MV-4-11 (cell line): Measurements from ENCODE around the gene PPIAL4G.
"Not testable (repeated sequence)": the region's sequence is repeated elsewhere in the genome, so short reads cannot be mapped to it uniquely, and the experiment has no call there.

ENCODE experiments used
- DNase-seq: peaks from one replicate; lab custom pipeline; 2025; lab: John Stamatoyannopoulos, UW

Gene PPIAL4G

DNA sequence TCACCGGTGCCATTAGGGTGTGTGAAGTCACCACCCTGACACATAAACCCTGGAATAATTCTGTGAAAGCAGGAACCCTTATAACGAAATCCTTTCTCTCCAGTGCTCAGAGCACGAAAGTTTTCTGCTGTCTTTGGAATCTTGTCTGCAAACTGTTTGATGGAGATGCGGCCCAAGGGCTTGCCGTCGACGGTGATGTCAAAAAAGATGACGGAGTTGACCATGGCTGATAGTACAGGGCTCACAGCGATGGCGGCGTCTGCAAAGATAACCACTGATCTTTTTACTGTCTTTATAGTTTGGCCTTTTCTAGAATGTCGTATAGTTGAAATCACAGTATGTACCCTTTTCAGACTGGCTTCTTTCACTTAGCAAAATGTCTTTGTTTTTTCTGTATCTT, at the start of gene PPIAL4G:
PPIAL4G (minus strand) TSS at position 274 of the 400 bp plus-strand sequence; CDS start at position 224, 50 bp downstream.
- not testable (repeated sequence) for DNase-seq

DNA sequence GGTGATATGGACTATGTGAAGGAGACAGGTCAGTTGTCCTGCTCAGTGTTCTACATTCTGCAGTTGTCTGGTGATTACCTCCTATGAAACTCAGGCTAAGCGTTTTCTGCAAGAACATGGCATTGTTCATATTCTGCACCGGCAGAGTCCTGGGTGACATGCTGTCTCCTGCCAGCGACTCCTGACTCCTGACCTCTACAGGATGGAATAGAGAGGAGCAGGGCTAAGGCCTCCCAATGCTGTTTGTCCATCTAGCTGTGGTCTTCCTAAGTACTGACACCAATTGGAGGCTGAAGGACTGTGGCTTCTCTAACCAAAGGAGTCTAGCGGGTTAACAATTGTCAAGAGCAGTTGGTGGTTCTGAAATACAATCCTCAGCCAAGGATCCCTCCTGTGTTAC, 49.1 kb upstream of the PPIAL4G start:
- DNase-seq = not testable (repeated sequence)

- DNase-seq = not testable (repeated sequence)
These were observed 46.0 kb upstream of the PPIAL4G start for GRCh38 chr1:148529101-148529567.

DNA sequence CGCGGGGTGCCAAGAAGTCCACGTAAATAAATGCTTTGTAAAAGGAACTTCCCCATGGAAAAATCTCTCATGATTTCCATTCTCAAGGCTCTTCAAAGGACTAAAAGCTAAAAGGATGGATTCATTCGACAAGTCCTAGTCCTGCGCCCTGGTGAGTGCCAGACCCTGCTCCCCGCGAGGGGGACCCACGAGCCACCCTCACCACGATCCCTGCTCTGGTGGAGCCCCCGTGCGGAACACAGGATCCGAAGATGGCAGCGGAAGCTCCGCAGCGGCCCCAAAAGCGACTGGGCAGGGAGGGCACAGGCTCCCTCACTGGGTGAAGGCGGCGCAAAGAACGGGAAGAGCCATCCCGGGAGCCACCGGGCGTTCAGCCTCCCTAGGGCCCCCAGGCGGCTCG, 45.5 kb upstream of the PPIAL4G start:
- not testable (repeated sequence) for DNase-seq

DNA sequence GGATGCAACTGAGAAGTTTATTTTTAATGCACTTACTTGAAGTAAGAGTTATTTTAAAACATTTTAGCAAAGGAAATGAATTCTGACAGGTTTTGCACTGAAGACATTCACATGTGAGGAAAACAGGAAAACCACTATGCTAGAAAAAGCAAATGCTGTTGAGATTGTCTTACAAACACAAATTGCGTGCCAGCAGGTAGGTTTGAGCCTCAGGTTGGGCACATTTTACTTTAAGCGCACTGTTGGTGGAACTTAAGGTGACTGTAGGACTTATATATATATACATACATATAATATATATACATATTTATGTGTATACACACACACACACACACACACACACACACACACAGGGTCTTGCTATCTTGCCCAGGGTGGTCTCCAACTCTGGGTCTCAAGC, 43.5 kb upstream of the PPIAL4G start:
- not testable (repeated sequence) for DNase-seq

GRCh38 chr1:148523205-148524144, 40.4 kb upstream of the PPIAL4G start:
- not testable (repeated sequence) for DNase-seq

- DNase-seq = peak; percentile 99
These were observed 39.6 kb upstream of the PPIAL4G start for GRCh38 chr1:148522561-148523204.

- DNase-seq = peak; percentile 92
These were observed 39.0 kb upstream of the PPIAL4G start for GRCh38 chr1:148522072-148522471.

- not testable (repeated sequence) for DNase-seq
These were observed 31.2 kb upstream of the PPIAL4G start for GRCh38 chr1:148514310-148514709.

DNA sequence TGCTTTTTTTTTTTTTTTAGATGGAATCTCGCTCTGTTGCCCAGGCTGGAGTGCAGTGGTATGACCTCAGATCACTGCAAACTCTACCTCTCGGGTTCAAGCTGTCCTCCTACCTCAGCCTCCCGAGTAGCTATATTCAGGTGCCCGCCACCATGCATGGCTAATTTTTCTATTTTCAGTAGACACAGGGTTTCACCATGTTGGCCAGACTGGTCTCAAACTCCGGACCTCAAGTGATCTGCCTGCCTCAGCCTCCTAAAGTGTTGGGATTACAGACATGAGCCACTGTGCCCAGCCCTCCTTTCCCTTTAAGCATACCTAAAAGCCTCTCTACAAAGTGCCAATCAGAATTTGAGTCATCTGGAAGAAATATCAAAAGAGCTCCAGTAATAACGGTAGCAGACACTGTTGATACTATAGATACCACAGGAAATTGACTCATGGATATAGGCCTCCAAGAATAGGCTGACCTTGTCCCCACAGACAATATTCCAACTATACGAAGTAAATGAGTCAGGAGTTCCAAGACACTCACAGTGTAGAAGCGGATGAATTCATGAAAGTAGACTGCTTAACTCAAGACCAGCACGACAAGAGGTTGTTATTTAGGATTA, 29.6 kb upstream of the PPIAL4G start:
- peak; percentile 71 for DNase-seq

- DNase-seq = not testable (repeated sequence)
These were observed 10.8 kb upstream of the PPIAL4G start for GRCh38 chr1:148493933-148494332.

DNA sequence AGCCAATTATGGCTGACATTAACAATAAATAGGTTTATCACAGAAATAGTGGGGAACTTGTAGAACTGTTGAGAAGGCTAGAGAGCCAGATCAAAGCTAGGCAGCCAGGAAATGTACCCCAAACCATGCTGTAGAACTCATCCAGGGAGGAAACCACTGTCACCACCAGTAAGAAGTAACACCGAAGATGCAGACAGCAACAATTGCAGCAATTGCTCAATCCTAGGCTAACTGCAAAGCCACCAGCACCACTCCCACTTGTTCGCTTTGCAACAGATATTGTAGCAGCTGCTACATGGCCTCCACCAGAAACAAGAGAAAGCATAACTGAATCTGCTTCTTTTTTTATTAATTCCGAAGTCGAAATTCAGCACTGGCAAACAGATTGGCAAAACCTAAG, 2.0 kb downstream of the PPIAL4G start:
- DNase-seq = not testable (repeated sequence)

- not testable (repeated sequence) for DNase-seq
These were observed 23.4 kb downstream of the PPIAL4G start for GRCh38 chr1:148459694-148460093.

- not testable (repeated sequence) for DNase-seq
These were observed 24.1 kb downstream of the PPIAL4G start for GRCh38 chr1:148458901-148459581.

- not testable (repeated sequence) for DNase-seq
These were observed 24.7 kb downstream of the PPIAL4G start for GRCh38 chr1:148458398-148458797.

DNA sequence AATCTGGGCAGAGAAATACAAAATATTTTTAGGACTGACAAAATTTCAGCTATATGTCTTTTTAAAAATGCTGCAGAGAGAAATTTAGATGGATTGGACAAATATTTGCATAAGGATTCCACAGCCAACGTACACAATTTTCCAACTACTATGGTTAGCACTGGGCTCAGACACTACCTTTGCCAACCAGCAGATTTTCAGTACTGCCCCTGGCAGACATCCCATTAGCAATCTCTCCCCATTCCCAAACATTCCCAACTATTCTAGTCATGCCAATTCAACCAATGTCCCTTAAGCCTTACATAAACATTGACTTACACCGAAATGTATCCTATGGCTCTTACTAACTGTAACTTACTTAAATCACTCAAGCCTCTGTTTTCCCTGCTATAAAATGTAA, 30.3 kb downstream of the PPIAL4G start:
- not testable (repeated sequence) for DNase-seq

GRCh38 chr1:148439654-148440325, 43.3 kb downstream of the PPIAL4G start:
- not testable (repeated sequence) for DNase-seq

DNA sequence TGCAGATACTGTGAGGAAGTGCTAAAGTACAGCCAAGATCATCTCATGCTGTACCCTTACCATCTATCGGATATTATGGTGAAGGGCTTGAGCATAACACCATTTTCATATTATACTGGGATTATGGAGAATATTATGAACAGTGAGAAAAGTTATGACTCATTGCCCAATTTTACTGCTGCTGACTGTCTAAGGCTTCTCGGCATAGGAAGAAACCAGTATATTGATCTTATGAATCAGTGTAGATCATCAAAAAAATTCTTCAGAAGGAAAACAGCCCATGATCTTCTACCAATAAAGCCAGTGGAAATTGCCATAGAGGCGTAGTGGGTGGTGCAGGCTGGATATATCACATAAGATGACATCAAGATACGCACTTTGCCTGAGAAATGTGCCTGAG, 47.7 kb downstream of the PPIAL4G start:
- DNase-seq = no peak

DNA sequence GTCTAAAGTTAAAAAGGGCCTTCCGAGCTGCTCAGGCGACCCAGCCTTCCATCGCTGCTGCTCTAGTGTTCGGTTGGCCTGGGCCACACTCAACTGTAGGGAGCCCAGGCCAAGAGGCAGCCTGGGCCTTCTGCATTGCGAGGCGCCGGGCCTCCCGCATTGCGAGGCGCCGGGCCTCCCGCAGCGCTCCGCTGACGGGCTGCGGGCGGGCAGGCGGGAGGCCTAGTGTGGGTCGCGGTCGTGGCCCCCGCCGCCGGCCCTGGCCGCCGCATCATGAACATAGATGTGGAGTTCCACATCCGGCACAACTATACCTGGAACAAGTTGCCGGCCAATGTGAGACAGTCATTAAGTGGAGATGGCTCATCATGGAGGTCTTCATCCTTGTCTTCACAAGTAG, 48.3 kb downstream of the PPIAL4G start:
- DNase-seq = no peak

DNA sequence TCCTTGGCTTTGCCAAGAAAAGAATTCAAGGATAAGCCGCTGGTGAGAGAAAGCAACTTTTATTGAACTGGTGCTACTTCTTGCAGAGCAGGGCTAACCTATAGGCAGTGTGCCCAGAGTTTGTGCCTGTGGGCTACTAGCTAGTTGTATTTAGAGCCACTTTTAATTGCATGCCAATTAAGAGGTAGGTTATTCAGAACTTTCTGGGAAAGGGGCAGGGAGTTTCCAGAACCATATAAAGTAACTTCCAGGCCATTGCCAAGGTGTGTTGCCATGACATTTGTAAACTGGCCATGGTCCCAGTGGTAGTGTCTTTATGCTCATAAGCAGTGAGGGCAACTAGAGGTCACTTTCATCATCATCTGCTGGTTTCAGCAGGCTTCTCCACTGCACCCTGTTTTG, 50.2 kb downstream of the PPIAL4G start:
- peak; percentile 54 for DNase-seq
